Dendritic cell treated with granulocyte-macrophage colony-stimulating factor and Interleukin-4, amounts not matched to agents 40 ng/mL and 50 ng/mL, for 4 days (primary cell): Measurements from ENCODE around the gene UCN.
"Not testable (repeated sequence)": the region's sequence is repeated elsewhere in the genome, so short reads cannot be mapped to it uniquely, and the experiment has no call there.

Experiments
- H3K27ac Mint-ChIP-seq: one replicate; pipeline ENCODE4 v1.8.0; 2022; ENCODE audit warnings: mild to moderate bottlenecking, mixed read lengths
- H3K27me3 Mint-ChIP-seq: one replicate; pipeline ENCODE4 v1.8.0; 2022; ENCODE audit warnings: mild to moderate bottlenecking, mixed read lengths
- H3K36me3 Mint-ChIP-seq: one replicate; pipeline ENCODE4 v1.8.0; 2022; ENCODE audit warnings: low read depth, mixed read lengths
- H3K4me1 Mint-ChIP-seq: one replicate; pipeline ENCODE4 v1.8.0; 2022; ENCODE audit warnings: low read depth, mixed read lengths
- H3K4me3 Mint-ChIP-seq: one replicate; pipeline ENCODE4 v1.8.0; 2022; ENCODE audit warnings: mild to moderate bottlenecking, moderate library complexity, mixed read lengths
- H3K9me3 Mint-ChIP-seq: one replicate; pipeline ENCODE4 v1.8.0; 2022; ENCODE audit warnings: mixed read lengths
- intact Hi-C: fragments of 100-400 bp; cut with micrococcal nuclease; formaldehyde crosslinking; loops from one replicate; pipeline ENCODE4 v1.15.0; 2022

UCN gene, protein sequence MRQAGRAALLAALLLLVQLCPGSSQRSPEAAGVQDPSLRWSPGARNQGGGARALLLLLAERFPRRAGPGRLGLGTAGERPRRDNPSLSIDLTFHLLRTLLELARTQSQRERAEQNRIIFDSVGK

DNA sequence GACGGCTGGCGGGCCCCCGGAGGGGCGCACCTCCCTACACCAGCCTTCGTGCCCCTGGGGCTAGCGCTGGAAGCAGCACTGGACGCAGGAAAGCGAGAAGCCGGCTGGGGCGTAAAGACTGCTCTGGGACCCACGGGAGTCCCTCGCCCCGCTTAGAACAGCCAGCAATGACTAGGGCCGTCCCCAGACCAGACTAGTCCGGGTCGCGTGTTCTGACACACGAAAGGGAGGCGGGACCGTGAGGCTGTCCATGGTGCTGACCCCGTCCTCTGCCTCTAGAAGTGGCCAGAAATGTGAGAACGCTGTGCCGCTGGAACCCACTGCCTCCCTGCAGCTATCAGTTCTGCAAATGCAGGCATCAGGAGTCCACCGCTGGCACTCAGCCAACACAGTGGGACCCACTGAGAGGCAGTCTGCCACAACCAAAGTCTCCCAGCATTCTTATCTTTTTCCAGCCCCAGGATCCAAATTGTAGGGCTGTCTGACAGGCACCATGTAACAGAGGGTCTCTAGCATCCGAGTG, at the start of gene UCN:
TSS of gene UCN (minus strand) at position 87 of the 523 bp plus-strand sequence. CDS start 550 bp downstream, outside the sequence.
- peaks cover 46% of the 10 kb centered on the region for H3K27me3 Mint-ChIP-seq
- H3K9me3 Mint-ChIP-seq, result no peaks in the 10 kb centered on the region
- intact Hi-C loops, result no loop called here
- H3K4me3 Mint-ChIP-seq, result peak within 1 kb of the TSS; percentile 35
- H3K4me1 Mint-ChIP-seq, result peaks cover 15% of the 10 kb centered on the region
- peaks cover 57% of the 10 kb centered on the region for H3K36me3 Mint-ChIP-seq
- no peak within 1 kb of the TSS for H3K27ac Mint-ChIP-seq

DNA sequence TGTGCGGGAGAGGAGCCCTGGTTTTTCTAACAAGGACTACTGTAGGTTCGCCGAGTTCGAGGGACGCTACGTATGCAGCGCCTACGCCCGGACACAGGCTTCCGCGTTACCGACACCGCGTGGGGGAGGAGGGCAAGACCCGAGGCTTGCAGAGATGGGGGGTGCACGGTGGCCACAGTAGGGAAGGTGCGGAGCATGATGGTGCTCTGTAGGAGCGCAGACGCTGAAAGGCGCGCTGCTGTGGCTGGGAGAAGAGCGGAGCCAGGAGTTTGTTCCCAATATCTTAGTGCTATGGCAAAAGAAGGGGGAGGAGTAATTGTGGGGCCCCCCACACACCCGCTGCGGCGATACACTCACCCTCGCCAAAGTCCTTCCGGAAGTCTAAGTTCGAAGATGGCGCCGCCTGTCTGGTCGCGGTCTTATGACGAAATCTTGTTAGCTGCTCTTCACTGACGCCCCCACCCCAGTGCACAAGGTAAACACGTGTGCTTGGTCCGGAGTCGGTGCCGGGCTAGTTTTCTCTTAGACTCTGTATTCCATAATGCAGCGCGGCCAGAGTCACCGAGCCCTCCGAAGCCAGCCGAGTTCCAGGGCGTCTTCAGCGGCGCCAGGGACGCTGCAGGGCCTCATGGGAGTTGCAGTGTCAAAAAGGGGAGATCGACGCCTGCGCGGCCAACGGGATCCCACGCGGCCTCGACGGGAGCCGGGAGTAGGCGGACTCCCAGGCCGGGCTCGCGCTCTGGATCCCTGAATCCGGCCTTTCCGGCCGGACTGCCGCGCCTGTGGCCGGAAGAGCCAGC, 48.3 kb upstream of the UCN start, which contains the start of gene GTF3C2:
TSS of gene GTF3C2 (minus strand) at position 383 of the 800 bp plus-strand sequence. CDS start 13,210 bp downstream, outside the sequence.
- intact Hi-C loops, result loop anchor here (1.0 to 10.0 kb wide), 4 partner anchors 14 to 142 kb away; partner anchors contain the start of genes ATRAID, CAD, EIF2B4 and MPV17
- Mint-ChIP-seq H3K4me1 (peaks cover 43% of the 10 kb centered on the region), H3K4me3 (peak within 1 kb of the TSS; percentile 97)

DNA sequence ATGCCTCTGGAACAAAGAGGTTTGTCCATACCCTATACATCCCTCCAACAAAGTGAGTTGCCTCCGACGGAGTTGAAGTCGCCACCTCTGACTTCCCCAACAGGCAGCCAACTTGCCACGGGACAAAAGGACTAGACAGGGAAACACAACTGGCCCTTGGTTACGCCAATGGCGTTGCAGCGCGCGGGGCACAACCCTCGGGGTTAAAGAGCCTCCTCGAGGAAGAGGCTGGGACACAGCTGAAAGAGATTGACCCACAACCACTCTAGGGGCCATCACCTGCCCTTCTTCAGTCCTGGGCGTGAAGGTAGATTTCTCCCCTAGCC, 47.8 kb upstream of the UCN start:
- Mint-ChIP-seq H3K4me3 (peak overlapping the region; percentile 97), H3K27me3 (no peaks in the 10 kb centered on the region), H3K9me3 (no peaks in the 10 kb centered on the region), H3K36me3 (peaks cover 47% of the 10 kb centered on the region), H3K27ac (peak overlapping the region; percentile 96), H3K4me1 (peaks cover 46% of the 10 kb centered on the region)
- intact Hi-C loops, result loop anchor here (1.0 to 10.0 kb wide), 4 partner anchors 14 to 141 kb away; partner anchors contain the start of genes ATRAID, CAD, EIF2B4 and MPV17

More for the DNA sequence above, 48.3 kb upstream of the UCN start, which contains the start of gene GTF3C2:
- no peaks in the 10 kb centered on the region for H3K9me3 Mint-ChIP-seq
- peaks cover 47% of the 10 kb centered on the region for H3K36me3 Mint-ChIP-seq
- H3K27ac Mint-ChIP-seq, result peak within 1 kb of the TSS; percentile 96
- H3K27me3 Mint-ChIP-seq, result no peaks in the 10 kb centered on the region

DNA sequence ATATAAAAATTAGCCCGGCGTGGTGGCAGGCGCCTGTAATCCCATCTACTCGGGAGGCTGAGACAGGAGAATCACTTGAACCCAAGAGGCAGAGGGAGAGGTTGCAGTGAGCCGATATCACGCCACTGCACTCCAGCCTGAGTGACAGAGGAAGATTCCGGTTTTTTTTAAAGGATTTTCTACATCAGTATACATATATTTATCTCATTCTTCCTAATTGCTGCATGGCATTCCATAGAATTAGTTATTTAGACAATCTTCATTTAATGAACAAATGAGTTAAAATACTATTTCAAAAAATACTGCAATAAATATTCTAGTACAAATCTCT, 46.3 kb upstream of the UCN start:
- no peak overlapping the region for H3K4me3 Mint-ChIP-seq

DNA sequence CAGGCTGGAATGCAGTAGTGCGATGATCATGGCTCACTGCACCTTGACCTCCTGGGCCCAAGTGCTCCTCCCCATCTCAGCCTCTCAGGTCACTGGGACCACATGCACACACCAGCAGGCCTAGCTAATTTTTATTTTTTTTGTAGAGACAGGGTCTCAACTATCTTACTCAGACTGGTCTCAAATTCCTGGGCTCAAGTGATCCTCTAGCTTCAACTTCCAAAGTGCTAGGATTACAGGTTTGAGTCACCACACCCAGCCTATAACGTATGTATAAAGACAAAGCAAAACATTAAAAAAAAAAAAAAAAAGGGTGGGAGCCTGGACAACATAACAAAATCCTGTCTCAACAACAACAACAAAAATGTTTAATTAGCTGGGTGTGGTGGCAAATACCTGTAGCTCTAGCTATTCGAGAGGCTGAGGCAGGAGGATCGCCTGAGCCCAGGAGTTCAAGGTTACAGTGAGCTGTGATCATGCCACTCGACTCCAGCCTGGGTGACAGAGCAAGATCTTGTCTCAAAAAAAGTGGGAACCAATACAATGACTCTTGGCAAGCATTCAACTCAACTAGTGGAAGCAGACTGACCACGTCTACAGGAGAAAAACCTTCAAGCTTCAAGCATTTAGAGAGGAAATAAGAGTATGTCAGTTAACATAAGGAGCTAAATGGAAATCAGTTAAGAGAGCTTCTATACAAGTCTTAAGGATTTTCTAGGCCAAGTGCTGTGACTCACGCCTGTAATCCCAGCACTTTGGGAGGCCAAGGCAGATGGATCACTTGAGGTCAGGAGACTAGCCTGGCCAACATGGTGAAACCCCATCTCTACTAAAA, 45.7 kb upstream of the UCN start:
- H3K27me3 Mint-ChIP-seq, result no peaks in the 10 kb centered on the region
- no peak overlapping the region for H3K4me3 Mint-ChIP-seq
- intact Hi-C loops, result loop anchor here (10.0 kb wide), 1 partner anchor 139 kb away; the partner anchor contains the start of genes ATRAID, CAD and SLC5A6
- peaks cover 58% of the 10 kb centered on the region for H3K36me3 Mint-ChIP-seq
- peak overlapping the region; percentile 67 for H3K27ac Mint-ChIP-seq
- H3K4me1 Mint-ChIP-seq, result peaks cover 51% of the 10 kb centered on the region
- H3K9me3 Mint-ChIP-seq, result no peaks in the 10 kb centered on the region

More for the DNA sequence above, 46.3 kb upstream of the UCN start:
- Mint-ChIP-seq H3K4me1 (peaks cover 51% of the 10 kb centered on the region), H3K27me3 (no peaks in the 10 kb centered on the region), H3K9me3 (no peaks in the 10 kb centered on the region), H3K27ac (peak overlapping the region; percentile 67), H3K36me3 (peaks cover 58% of the 10 kb centered on the region)
- intact Hi-C loops, result loop anchor here (10.0 kb wide), 1 partner anchor 140 kb away; the partner anchor contains the start of genes ATRAID, CAD and SLC5A6

DNA sequence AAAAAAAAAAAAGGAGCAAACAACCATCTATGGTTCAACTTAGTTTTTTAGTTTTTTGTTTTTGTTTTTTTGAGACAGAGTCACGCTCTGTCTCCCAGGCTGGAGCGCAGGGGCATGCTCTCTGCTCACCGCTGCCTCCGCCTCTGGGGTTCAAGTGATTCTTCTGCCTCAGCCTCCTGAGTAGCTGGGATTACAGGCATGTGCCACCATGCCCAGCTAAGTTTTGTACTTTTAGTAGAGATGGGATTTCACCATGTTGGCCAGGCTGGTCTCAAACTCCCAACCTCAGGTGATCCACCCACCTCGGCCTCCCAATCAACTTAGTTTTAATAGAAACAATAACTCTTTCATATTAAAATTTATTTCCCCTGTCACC, 45.1 kb upstream of the UCN start:
- Mint-ChIP-seq H3K36me3 (peaks cover 54% of the 10 kb centered on the region), H3K27ac (peak overlapping the region; percentile 67), H3K4me1 (peaks cover 47% of the 10 kb centered on the region)
- H3K27me3 Mint-ChIP-seq, H3K9me3 Mint-ChIP-seq, H3K4me3 Mint-ChIP-seq: not testable (repeated sequence)
- intact Hi-C loops, result loop anchor here (10.0 kb wide), 1 partner anchor 139 kb away; the partner anchor contains the start of genes ATRAID, CAD and SLC5A6

DNA sequence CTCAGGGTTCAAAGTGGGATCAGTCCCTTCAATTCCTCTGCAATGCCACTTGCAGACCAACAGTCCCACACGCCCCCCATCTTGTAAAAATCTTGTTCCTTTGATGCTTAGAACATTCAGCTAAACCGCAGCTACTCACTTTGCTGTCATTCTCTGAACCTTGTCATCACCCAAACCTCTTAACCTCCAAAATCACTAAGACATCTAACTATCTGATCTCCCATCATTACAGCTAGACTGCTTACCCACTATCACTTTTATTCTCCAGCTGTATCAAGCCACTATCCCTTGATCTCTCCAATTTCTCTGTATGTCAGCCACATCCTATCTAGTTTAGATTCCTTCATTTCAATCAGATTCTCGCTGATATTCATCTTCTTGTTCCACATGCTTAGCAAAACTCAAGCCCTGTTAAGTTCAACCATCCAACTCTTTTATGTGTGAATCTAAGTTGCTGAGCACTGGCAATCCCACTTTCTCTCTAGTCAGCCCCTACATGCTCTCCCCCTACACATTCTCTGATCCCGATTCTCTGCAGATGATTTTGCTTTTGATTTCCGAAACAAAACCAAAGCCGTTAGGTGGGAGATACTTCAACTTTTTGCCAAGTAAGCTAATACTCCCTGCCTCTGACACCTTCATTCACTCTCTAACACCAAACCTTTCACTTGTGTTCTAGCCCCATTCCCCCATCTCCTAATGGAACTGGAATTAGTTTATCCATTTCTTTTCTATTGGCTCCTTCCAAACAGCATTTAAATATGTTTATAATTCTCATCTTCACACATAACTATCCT, 43.8 kb upstream of the UCN start:
- Mint-ChIP-seq H3K27me3 (no peaks in the 10 kb centered on the region), H3K4me1 (peaks cover 40% of the 10 kb centered on the region), H3K9me3 (no peaks in the 10 kb centered on the region), H3K27ac (no peak overlapping the region), H3K4me3 (no peak overlapping the region), H3K36me3 (peaks cover 64% of the 10 kb centered on the region)
- intact Hi-C loops, result loop anchor here (10.0 kb wide), 1 partner anchor 137 kb away; the partner anchor contains the start of genes ATRAID, CAD and SLC5A6

DNA sequence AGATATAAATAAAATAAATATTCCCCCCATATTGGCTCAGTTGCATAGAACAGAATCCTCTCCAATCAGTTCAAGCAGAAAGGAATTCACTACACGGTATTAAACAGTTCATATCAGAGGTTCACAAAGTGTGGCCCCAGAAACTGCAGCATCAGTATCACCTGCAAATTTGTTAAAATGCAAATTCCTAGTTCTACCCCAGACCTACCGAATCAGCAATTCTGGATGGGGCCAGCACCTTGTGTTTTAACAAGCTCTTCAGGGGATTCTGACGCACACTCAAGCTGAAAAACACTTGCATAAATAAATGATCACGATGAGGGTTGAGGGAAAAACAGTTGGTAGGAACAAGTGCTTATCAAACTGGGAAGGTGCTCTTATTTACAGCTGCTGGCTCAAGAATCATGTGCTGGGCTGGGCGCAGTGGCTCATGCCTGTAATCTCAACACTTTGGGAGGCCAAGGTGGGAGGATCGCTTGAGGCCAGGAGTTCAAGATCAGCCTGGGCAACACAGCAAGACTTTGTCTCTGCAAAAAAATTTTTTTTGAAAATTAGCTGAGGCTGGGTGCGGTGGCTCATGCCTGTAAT, 42.0 kb upstream of the UCN start:
- intact Hi-C loops, result loop anchor here (10.0 kb wide), 1 partner anchor 135 kb away; the partner anchor contains the start of genes ATRAID, CAD and SLC5A6
- Mint-ChIP-seq H3K36me3 (peaks cover 63% of the 10 kb centered on the region), H3K4me1 (peaks cover 38% of the 10 kb centered on the region), H3K27me3 (no peaks in the 10 kb centered on the region), H3K27ac (no peak overlapping the region), H3K4me3 (no peak overlapping the region), H3K9me3 (no peaks in the 10 kb centered on the region)

DNA sequence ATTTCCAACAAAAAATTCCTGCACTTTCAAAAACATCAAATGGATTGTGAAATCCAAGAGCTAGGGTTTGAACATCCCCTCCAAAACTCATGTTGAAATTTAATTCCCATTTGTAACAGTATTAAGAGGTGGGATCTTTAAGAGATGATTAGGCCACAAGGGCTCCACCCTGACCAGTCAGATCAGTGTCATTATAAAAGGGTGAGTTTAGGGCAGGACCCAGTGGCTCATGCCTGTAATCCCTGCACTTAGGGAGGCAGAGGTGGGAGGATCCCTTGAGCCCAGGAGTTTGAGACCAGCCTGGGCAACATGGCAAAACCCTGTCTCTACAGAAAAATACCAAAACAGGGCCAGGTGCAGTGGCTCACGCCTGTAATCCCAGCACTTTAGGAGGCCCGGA, 39.4 kb upstream of the UCN start:
- no peaks in the 10 kb centered on the region for H3K9me3 Mint-ChIP-seq
- no peak overlapping the region for H3K27ac Mint-ChIP-seq
- H3K27me3 Mint-ChIP-seq, result no peaks in the 10 kb centered on the region
- intact Hi-C loops, result no loop called here
- H3K4me3 Mint-ChIP-seq, result no peak overlapping the region
- H3K4me1 Mint-ChIP-seq, result peaks cover 24% of the 10 kb centered on the region
- peaks cover 63% of the 10 kb centered on the region for H3K36me3 Mint-ChIP-seq

DNA sequence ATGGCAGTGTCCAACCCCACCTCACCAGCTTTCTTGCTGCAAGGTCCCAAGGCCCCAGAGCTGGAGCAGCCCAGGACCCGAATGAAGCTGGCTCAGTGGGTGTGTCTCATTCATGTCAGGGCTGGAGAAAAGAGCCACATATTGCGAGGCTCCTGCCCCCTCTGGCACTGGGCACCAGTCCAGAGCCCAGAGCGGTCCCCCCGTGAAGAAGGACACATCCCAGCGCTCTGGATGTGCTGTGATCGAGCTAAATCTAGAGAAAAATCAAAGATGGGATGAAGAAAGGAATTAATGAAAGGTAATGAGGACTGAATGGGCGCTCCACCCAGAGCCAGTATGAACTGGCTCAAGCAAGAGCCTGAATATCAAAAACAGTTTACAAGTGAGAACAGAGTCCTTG, 27.9 kb upstream of the UCN start:
- intact Hi-C loops, result no loop called here
- Mint-ChIP-seq H3K27ac (no peak overlapping the region), H3K36me3 (peaks cover 89% of the 10 kb centered on the region), H3K4me3 (no peak overlapping the region), H3K27me3 (no peaks in the 10 kb centered on the region), H3K4me1 (no peaks in the 10 kb centered on the region), H3K9me3 (no peaks in the 10 kb centered on the region)

DNA sequence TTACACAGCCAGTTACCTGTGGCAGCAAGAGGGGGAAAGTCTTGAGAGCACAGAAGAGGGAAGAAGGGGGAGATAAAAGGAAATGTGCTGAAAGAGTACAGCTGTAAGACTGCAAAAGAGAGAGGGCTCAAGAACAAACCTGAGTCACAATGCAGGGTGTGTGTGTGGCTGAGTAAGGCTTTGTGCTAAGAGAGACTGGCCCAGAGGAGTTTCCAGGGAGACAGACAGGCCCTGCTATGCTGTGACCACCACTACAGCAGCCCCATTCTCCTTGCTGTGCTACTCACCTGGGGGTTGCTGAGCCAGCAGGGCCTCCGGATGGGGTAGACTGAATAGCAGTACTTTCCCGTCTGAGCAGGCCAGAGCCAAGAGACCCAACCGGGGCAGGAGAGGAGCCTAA, 27.1 kb upstream of the UCN start:
- no peaks in the 10 kb centered on the region for H3K9me3 Mint-ChIP-seq
- no peak overlapping the region for H3K27ac Mint-ChIP-seq
- H3K4me3 Mint-ChIP-seq, result no peak overlapping the region
- no peaks in the 10 kb centered on the region for H3K4me1 Mint-ChIP-seq
- no peaks in the 10 kb centered on the region for H3K27me3 Mint-ChIP-seq
- H3K36me3 Mint-ChIP-seq, result peaks cover 89% of the 10 kb centered on the region
- intact Hi-C loops, result no loop called here

DNA sequence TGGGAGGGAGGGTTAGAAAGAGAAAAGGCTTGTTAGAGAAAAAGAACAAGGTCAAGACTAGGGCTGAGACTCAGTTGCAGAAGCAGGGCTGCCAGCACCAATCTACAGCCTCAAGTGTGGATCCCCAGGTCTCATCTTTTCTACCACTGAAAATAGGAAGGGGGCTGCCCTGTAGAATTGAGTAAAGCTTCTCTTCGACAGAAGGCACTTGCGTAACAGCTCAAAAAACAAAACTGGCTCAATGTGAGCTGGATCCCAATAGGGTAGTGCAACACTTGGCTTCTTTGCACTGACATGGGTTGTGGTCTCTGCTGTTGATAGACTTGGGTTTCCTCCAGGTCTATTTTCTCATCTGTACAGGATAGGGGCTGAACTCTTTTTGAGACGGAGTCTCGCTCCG, 16.5 kb upstream of the UCN start:
- peaks cover 71% of the 10 kb centered on the region for H3K36me3 Mint-ChIP-seq
- H3K27ac Mint-ChIP-seq, result no peak overlapping the region
- intact Hi-C loops, result no loop called here
- no peaks in the 10 kb centered on the region for H3K9me3 Mint-ChIP-seq
- no peaks in the 10 kb centered on the region for H3K27me3 Mint-ChIP-seq
- no peak overlapping the region for H3K4me3 Mint-ChIP-seq
- H3K4me1 Mint-ChIP-seq, result peaks cover 37% of the 10 kb centered on the region
